Measurements from ENCODE around the gene ZMAT3.

ZMAT3 gene

GRCh38 chr3:179021119-179021903 lies 50.3 kb downstream of the ZMAT3 start:
- no peak for DNase-seq (ENCODE audit: low spot score)

- DNase-seq (ENCODE audit: low spot score), result no peak
Measured at GRCh38 chr3:179020112-179020511, 51.5 kb downstream of the ZMAT3 start.

GRCh38 chr3:179018808-179019207 lies 52.8 kb downstream of the ZMAT3 start:
- DNase-seq (ENCODE audit: low spot score), result no peak

GRCh38 chr3:179016979-179017670 lies 54.5 kb downstream of the ZMAT3 start:
- DNase-seq (ENCODE audit: low spot score), result no peak

GRCh38 chr3:179015551-179016020 lies 56.0 kb downstream of the ZMAT3 start:
- DNase-seq (ENCODE audit: low spot score), result peak; percentile 53

- DNase-seq (ENCODE audit: low spot score), result no peak
Measured at GRCh38 chr3:179005706-179006105, 65.9 kb downstream of the ZMAT3 start.

GRCh38 chr3:179005213-179005612 lies 66.4 kb downstream of the ZMAT3 start:
- DNase-seq (ENCODE audit: low spot score), result no peak

GRCh38 chr3:179000659-179001058 lies 71.0 kb downstream of the ZMAT3 start:
- no peak for DNase-seq (ENCODE audit: low spot score)

GRCh38 chr3:179000144-179000543 lies 71.5 kb downstream of the ZMAT3 start:
- no peak for DNase-seq (ENCODE audit: low spot score)

- DNase-seq (ENCODE audit: low spot score), result no peak
Measured at GRCh38 chr3:178996399-178996798, 75.2 kb downstream of the ZMAT3 start.

- no peak for DNase-seq (ENCODE audit: low spot score)
Measured at GRCh38 chr3:178990293-178990692, 81.3 kb downstream of the ZMAT3 start.

- DNase-seq (ENCODE audit: low spot score), result no peak
Measured at GRCh38 chr3:178989821-178990220, 81.8 kb downstream of the ZMAT3 start.

- no peak for DNase-seq (ENCODE audit: low spot score)
Measured at GRCh38 chr3:178987745-178988144, 83.9 kb downstream of the ZMAT3 start.

- DNase-seq (ENCODE audit: low spot score), result no peak
Measured at GRCh38 chr3:178986456-178986855, 85.2 kb downstream of the ZMAT3 start.

- DNase-seq (ENCODE audit: low spot score), result no peak
Measured at GRCh38 chr3:178982137-178982536, 89.5 kb downstream of the ZMAT3 start.

- no peak for DNase-seq (ENCODE audit: low spot score)
Measured at GRCh38 chr3:178975320-178975719, 96.3 kb downstream of the ZMAT3 start.

GRCh38 chr3:178971614-178972013 lies 100.0 kb downstream of the ZMAT3 start:
- DNase-seq (ENCODE audit: low spot score), result no peak

GRCh38 chr3:178969004-178969700 lies 102.5 kb downstream of the ZMAT3 start:
- no peak for DNase-seq (ENCODE audit: low spot score)
